Right lobe of liver (tissue), 6 donors: ENCODE results near the gene HTR3B. TPM values are rescaled to one million over a fixed set of nuclear protein-coding genes. Genes with fewer than 3 reads are reported as not detected.

Experiments
- ATAC-seq, 4 donors: fragments of 200-7000 bp; cut with Tn5 transposase; one replicate each; pipeline ENCODE4 v1.9.1; 2020; ENCODE audit warnings: mild to moderate bottlenecking in 4 of 4, moderate library complexity in 4 of 4
- DNase-seq, 3 donors: peaks; one replicate each; pipeline ENCODE4 v3.0.0-alpha.2; 2020
- H3K27ac ChIP-seq, 3 donors: fragments of 200-600 bp; one replicate each; pipeline ENCODE4 v1.8.0; 2022
- H3K27me3 ChIP-seq, 2 donors: fragments of 200-600 bp; one replicate each; pipeline ENCODE4 v1.8.0; 2022
- H3K36me3 ChIP-seq, 4 donors: fragments of 200-600 bp; sonication (generic) in 1 of 4; one replicate each; pipeline versions ENCODE4 v1.5.1 to v1.8.0; 2017 to 2022; ENCODE audit warnings: control low read depth in 1 of 4
- H3K4me1 ChIP-seq, 4 donors: fragments of 200-600 bp; sonication (generic) in 1 of 4; one replicate each; pipeline versions ENCODE4 v1.5.1 to v1.8.0; 2017 to 2022; ENCODE audit warnings: control low read depth in 1 of 4
- H3K4me3 ChIP-seq, 3 donors: fragments of 200-600 bp; one replicate each; pipeline ENCODE4 v1.8.0; 2022
- H3K9me3 ChIP-seq, 4 donors: fragments of 200-600 bp; sonication (generic) in 1 of 4; one replicate each; pipeline versions ENCODE4 v1.5.1 to v1.8.0; 2017 to 2022; ENCODE audit warnings: control low read depth in 1 of 4
- POLR2A ChIP-seq: fragments of 450-650 bp; IDR thresholded peaks from one replicate; pipeline ENCODE4 v1.6.1; 2017; ENCODE audit warnings: antibody characterized with exemption, mild to moderate bottlenecking
- WGBS: methylation state at CpG from one replicate; pipeline ENCODE4 v1.1.6; 2018; ENCODE audit warnings: low coverage, low lambda C conversion rate; ENCODE audit not compliant: insufficient coverage; ENCODE audit errors: missing lambda C conversion rate; 5-methylcytosine and 5-hydroxymethylcytosine counted together
- intact Hi-C, 2 donors: fragments of 100-400 bp; cut with DNase I; formaldehyde crosslinking; loops; one replicate each; pipeline versions ENCODE4 v1.11.2 to v1.14.1; 2022
- total RNA-seq, 6 experiments: library from RNA; depleted of rRNA in 2 of 6; stranded (reverse); fragments of >200 nt in 2 of 6; fragmentation: NEBNext Ultra II Directional in 3 of 6; extraction: Animal tissue kit (Norgen Biotek cat#: 25700) in 3 of 6; gene quantifications; one replicate each; pipeline versions ENCODE4 v1.1.0 to v1.2.4, GENCODE V29; 2016 to 2023
- TF ChIP-seq, protein P1 (sequence below), 4 donors: fragments of 200-600 bp in 3 of 4; fragments of 450-650 bp in 1 of 4; IDR thresholded peaks; one replicate each; pipeline versions ENCODE4 v1.5.1 to v1.8.0; 2016 to 2022; ENCODE audit warnings: antibody characterized with exemption in 4 of 4, mild to moderate bottlenecking in 2 of 4
- donor health status: DM: no; HTN: yes; CAD: no.
- donor health status: DM: no; HTN: no; CAD: no.
- donor health status: DM: no; HTN: no; CAD: no.
- donor health status: DM: no; HTN: yes; CAD: no.
- donor health status: DM: no; HTN: yes; CAD: no.

Gene HTR3B
- total RNA-seq, 6 experiments from 2014 or later: not detected

DNA sequence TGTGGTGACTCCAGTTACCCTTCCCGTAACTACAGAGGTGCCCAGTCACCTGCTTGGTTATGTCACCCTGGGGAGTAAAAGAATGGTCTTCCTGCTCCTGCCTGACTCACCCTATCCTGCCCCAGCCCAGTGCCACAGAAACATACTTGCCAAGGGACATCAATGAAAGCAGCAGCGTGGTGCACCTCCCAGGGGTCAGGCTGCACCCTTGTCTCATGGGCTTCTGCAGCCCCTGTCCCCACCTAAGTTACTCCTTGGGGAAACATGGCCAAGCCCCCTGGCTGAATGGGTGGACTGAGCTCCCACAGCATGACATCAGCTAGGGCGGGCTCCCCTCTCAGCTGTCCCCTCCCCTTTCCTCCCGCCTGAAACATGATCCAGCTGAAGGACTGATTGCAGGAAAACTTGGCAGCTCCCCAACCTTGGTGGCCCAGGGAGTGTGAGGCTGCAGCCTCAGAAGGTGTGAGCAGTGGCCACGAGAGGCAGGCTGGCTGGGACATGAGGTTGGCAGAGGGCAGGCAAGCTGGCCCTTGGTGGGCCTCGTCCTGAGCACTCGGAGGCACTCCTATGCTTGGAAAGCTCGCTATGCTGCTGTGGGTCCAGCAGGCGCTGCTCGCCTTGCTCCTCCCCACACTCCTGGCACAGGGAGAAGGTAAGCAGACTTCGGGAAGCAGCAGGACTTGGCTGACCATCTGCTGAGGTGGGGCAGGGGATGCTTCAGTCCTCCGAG, 70.3 kb downstream of the HTR3B start, which contains the start of gene HTR3A:
TSS of gene HTR3A (plus strand) at position 368 of the 730 bp plus-strand sequence. CDS start at position 586, 218 bp downstream.
- no peaks in the 10 kb centered on the region for H3K36me3 ChIP-seq
- WGBS: 23% methylated on average over 3 of the region's 12 CpGs
- no peaks in the 10 kb centered on the region for H3K27me3 ChIP-seq
- intact Hi-C loops: no loop called here
- DNase-seq (peak in 2 of 3 donors; percentile 45 to 51), ATAC-seq (peak; percentile 29 to 83 (median 45))
- no peak within 1 kb of the TSS for H3K4me3 ChIP-seq
- no peaks in the 10 kb centered on the region for H3K9me3 ChIP-seq
- TF ChIP-seq POLR2A: no peak
- TF ChIP-seq, protein P1, sequence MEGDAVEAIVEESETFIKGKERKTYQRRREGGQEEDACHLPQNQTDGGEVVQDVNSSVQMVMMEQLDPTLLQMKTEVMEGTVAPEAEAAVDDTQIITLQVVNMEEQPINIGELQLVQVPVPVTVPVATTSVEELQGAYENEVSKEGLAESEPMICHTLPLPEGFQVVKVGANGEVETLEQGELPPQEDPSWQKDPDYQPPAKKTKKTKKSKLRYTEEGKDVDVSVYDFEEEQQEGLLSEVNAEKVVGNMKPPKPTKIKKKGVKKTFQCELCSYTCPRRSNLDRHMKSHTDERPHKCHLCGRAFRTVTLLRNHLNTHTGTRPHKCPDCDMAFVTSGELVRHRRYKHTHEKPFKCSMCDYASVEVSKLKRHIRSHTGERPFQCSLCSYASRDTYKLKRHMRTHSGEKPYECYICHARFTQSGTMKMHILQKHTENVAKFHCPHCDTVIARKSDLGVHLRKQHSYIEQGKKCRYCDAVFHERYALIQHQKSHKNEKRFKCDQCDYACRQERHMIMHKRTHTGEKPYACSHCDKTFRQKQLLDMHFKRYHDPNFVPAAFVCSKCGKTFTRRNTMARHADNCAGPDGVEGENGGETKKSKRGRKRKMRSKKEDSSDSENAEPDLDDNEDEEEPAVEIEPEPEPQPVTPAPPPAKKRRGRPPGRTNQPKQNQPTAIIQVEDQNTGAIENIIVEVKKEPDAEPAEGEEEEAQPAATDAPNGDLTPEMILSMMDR (IDR thresholded peaks at IDR 0.05): no peak
- no peaks in the 10 kb centered on the region for H3K4me1 ChIP-seq
- no peak within 1 kb of the TSS for H3K27ac ChIP-seq

DNA sequence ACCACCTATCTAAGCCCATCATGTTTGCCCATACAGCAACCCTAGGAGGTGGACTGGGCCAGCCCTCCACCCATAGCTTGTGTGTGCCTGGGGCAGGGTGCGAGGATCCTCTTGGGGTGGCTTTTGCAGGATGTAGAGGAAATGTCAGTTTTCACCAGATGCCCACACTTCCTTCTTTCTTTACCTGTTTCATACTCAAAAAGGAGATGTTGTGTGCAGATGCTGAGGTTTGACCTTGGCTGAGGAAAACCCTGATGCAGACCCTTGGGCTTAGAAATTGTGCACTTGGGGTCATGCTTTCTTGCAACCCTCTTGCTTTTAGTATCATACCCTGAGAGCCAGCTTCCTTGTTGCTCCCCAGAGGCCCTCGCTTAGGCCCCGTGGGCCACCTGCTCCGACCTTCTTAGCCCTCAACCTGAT, 72.5 kb downstream of the HTR3B start:
- TF ChIP-seq, protein P1 (IDR thresholded peaks at IDR 0.05): no peak
- no peak for TF ChIP-seq POLR2A
- DNase-seq (no peak), ATAC-seq (no peak)
- H3K36me3 ChIP-seq: no peaks in the 10 kb centered on the region
- no peaks in the 10 kb centered on the region for H3K4me1 ChIP-seq
- H3K27ac ChIP-seq: no peak overlapping the region
- no peaks in the 10 kb centered on the region for H3K27me3 ChIP-seq
- H3K4me3 ChIP-seq: no peak overlapping the region
- no peaks in the 10 kb centered on the region for H3K9me3 ChIP-seq
- intact Hi-C loops: no loop called here
- WGBS: 61% methylated on average over 4 of the region's 4 CpGs

DNA sequence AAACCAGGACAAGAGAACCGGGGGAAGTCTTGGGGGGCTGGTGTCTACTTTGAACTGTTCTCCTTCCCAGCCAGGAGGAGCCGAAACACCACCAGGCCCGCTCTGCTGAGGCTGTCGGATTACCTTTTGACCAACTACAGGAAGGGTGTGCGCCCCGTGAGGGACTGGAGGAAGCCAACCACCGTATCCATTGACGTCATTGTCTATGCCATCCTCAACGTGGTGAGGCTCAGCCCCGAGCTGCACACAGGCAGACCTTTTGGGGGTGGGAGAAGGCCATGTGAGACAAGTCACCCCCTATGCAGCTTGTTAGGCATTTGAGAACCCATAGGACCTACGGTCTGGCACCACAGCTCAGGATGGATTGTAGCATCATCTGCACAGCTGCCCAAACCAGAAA, 73.1 kb downstream of the HTR3B start:
- WGBS: no CpG with 5 or more reads among the region's 11 CpGs
- Histone ChIP-seq H3K27me3 (no peaks in the 10 kb centered on the region), H3K27ac (no peak overlapping the region), H3K9me3 (no peaks in the 10 kb centered on the region), H3K36me3 (no peaks in the 10 kb centered on the region), H3K4me3 (no peak overlapping the region), H3K4me1 (no peaks in the 10 kb centered on the region)
- DNase-seq (no peak), ATAC-seq (no peak)
- intact Hi-C loops: no loop called here
- no peak for TF ChIP-seq POLR2A
- TF ChIP-seq, protein P1 (IDR thresholded peaks at IDR 0.05): no peak

DNA sequence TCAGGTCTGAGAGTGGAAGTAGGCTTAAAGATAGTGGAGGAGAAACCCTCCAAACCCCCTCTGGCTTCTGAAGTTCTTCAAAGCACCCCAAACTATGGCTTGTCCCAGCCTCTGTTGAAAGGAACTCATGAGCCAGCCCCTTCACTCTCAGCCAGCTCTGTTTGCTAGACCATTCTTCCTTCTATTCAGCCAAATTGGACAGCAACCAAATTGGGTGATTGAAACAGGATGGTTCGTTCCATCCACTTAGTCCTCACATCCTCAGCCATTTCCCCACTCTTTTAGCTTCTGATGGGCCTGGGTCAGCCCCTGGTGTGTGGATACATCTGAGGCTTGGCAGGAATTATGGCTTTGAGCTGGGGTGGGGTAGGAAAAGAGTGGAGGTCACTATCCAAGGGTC, 74.8 kb downstream of the HTR3B start:
- H3K27me3 ChIP-seq: no peaks in the 10 kb centered on the region
- ATAC-seq (no peak), DNase-seq (no peak)
- H3K9me3 ChIP-seq: no peaks in the 10 kb centered on the region
- no peak overlapping the region for H3K27ac ChIP-seq
- no peaks in the 10 kb centered on the region for H3K36me3 ChIP-seq
- 67% methylated on average over 1 of the region's 1 CpG for WGBS
- H3K4me1 ChIP-seq: no peaks in the 10 kb centered on the region
- intact Hi-C loops: no loop called here
- no peak overlapping the region for H3K4me3 ChIP-seq
- TF ChIP-seq POLR2A: no peak
- TF ChIP-seq, protein P1 (IDR thresholded peaks at IDR 0.05): no peak
